CD4-positive, alpha-beta T cell (primary cell): ENCODE results near the gene KRT15. TPM values are rescaled to one million over a fixed set of nuclear protein-coding genes. Genes with fewer than 3 reads are reported as not detected.

ENCODE experiments used
- ATAC-seq: fragments of 200-7000 bp; cut with Tn5 transposase; one replicate; pipeline ENCODE4 v1.10.0; 2022; ENCODE audit warnings: mild to moderate bottlenecking; ENCODE audit not compliant: poor library complexity
- CTCF ChIA-PET: fragments of 350-600 bp; sonication (Branson Sonifier 250); formaldehyde crosslinking; loops from one replicate; lab custom pipeline; 2021; ENCODE audit warnings: antibody characterized with exemption, inconsistent platforms; lab: Charles Lee
- POLR2A ChIA-PET: fragments of 350-600 bp; sonication (Branson Sonifier 250); formaldehyde crosslinking; loops from one replicate; lab custom pipeline; 2021; ENCODE audit warnings: antibody characterized with exemption, inconsistent platforms; lab: Charles Lee
- DNase-seq, 14 experiments: peaks; one replicate each; pipeline ENCODE4 v3.0.0-alpha.2; 2013 to 2020; ENCODE audit warnings: mixed read lengths in 2 of 14
- H3K27ac ChIP-seq, 2 donors: one replicate each; pipeline versions ENCODE4 v1.5.1 to v1.7.0; 2013; ENCODE audit warnings: low read length in 2 of 2, low read depth in 1 of 2, mild to moderate bottlenecking in 1 of 2
- H3K27me3 ChIP-seq, 2 experiments: 1 replicate in 1 of 2; 2 replicates in 1 of 2; pipeline versions ENCODE4 v1.6.1 to v1.7.0; 2013; ENCODE audit warnings: low read length in 2 of 2, control low read depth in 1 of 2, mild to moderate bottlenecking in 1 of 2, moderate library complexity in 1 of 2; ENCODE audit not compliant: insufficient read depth in 2 of 2, control insufficient read depth in 1 of 2
- H3K36me3 ChIP-seq: one replicate; pipeline ENCODE4 v1.6.1; 2013; ENCODE audit warnings: low read length, control low read depth; ENCODE audit not compliant: insufficient read depth
- H3K4me1 ChIP-seq: one replicate; pipeline ENCODE4 v1.6.1; 2013; ENCODE audit warnings: low read length, control low read depth; ENCODE audit not compliant: insufficient read depth
- H3K4me3 ChIP-seq: one replicate; pipeline ENCODE4 v1.5.1; 2013; ENCODE audit warnings: mild to moderate bottlenecking, low read length, moderate library complexity
- H3K9me3 ChIP-seq, 2 experiments: 1 replicate in 1 of 2; 2 replicates in 1 of 2; pipeline versions ENCODE4 v1.6.1 to v1.7.0; 2013; ENCODE audit warnings: low read length in 2 of 2, mild to moderate bottlenecking in 2 of 2, control low read depth in 1 of 2, moderate library complexity in 1 of 2; ENCODE audit not compliant: control insufficient read depth in 1 of 2, insufficient read depth in 1 of 2
- H3K27ac Mint-ChIP-seq: one replicate; pipeline ENCODE4 v1.8.0; 2020; ENCODE audit warnings: mixed read lengths
- H3K27me3 Mint-ChIP-seq: one replicate; pipeline ENCODE4 v1.8.0; 2021; ENCODE audit warnings: mixed read lengths
- H3K36me3 Mint-ChIP-seq: one replicate; pipeline ENCODE4 v1.8.0; 2021; ENCODE audit warnings: low read depth, mixed read lengths
- H3K4me1 Mint-ChIP-seq: one replicate; pipeline ENCODE4 v1.8.0; 2021; ENCODE audit warnings: low read depth, mixed read lengths
- H3K4me3 Mint-ChIP-seq: one replicate; pipeline ENCODE4 v1.8.0; 2020; ENCODE audit warnings: mild to moderate bottlenecking, mixed read lengths
- H3K9me3 Mint-ChIP-seq: one replicate; pipeline ENCODE4 v1.8.0; 2020; ENCODE audit warnings: mixed read lengths
- CTCF ChIP-seq: fragments of 200-600 bp; IDR thresholded peaks from one replicate; pipeline ENCODE4 v1.8.0; 2022; ENCODE audit warnings: antibody characterized with exemption, mild to moderate bottlenecking
- intact Hi-C, 2 experiments: fragments of 100-400 bp; cut with DNase I in 1 of 2; cut with micrococcal nuclease in 1 of 2; formaldehyde crosslinking; loops; one replicate each; pipeline versions ENCODE4 v1.15.1 to v1.9.0; 2023 to 2025; cut with DNase I, micrococcal nuclease
- total RNA-seq, 174 experiments: library from RNA in 2 of 174; stranded (reverse) in 2 of 174; gene quantifications; one replicate each; pipeline ENCODE4 v1.2.3 and lab custom pipeline; 2021 to 2026

KRT15 gene
- total RNA-seq, 2 experiments from 2014 or later: not detected

- peaks cover 10 to 19% of the 10 kb centered on the region in 2 experiments for H3K27me3 ChIP-seq
- no peaks in the 10 kb centered on the region for H3K4me1 Mint-ChIP-seq
- ChIA-PET CTCF (interaction anchor here (1.8 kb wide), 1 partner anchor 14 kb away, joined by 6 read pairs; no protein-coding TSS in a partner anchor), POLR2A (no interaction called here)
- no peak overlapping the region for H3K4me3 ChIP-seq
- H3K36me3 ChIP-seq: no peaks in the 10 kb centered on the region
- H3K36me3 Mint-ChIP-seq: no peaks in the 10 kb centered on the region
- DNase-seq (no peak), ATAC-seq (no peak)
- H3K27ac Mint-ChIP-seq: no peak overlapping the region
- H3K9me3 ChIP-seq: no peaks in the 10 kb centered on the region
- H3K27ac ChIP-seq: no peak overlapping the region
- no peaks in the 10 kb centered on the region for H3K9me3 Mint-ChIP-seq
- no peak overlapping the region for H3K4me3 Mint-ChIP-seq
- peaks cover 50% of the 10 kb centered on the region for H3K27me3 Mint-ChIP-seq
- intact Hi-C loops: no loop called here
- TF ChIP-seq CTCF: no peak
- no peaks in the 10 kb centered on the region for H3K4me1 ChIP-seq
Measured at GRCh38 chr17:41534899-41535546, 16.3 kb upstream of the KRT15 start.

DNA sequence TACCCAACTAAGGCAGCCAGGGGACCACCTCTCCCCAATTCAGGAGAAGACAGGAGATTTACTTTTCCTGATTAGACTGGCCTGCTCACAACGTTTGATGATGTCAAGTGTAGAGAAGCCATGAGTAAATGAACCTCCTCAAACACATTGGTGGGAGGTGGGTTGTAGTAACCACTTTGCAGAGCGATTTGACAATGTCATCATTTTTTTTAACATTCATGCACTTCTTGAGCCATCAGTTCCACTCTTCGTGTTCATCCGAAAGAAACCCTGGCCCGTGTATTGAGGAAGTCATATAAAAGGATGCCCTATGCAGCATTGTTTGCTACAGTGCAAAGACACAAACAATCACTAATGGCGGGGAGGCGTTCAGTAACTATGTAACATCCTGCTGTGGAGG lies 14.9 kb upstream of the KRT15 start:
- CTCF ChIA-PET: no interaction called here
- no peak overlapping the region for H3K27ac ChIP-seq
- ATAC-seq (no peak), DNase-seq (no peak)
- H3K36me3 ChIP-seq: no peaks in the 10 kb centered on the region
- intact Hi-C loops: no loop called here
- Mint-ChIP-seq H3K4me3 (no peak overlapping the region), H3K36me3 (no peaks in the 10 kb centered on the region), H3K9me3 (no peaks in the 10 kb centered on the region), H3K27ac (no peak overlapping the region), H3K27me3 (peaks cover 64% of the 10 kb centered on the region), H3K4me1 (peaks cover 7% of the 10 kb centered on the region)
- peaks cover 23 to 26% of the 10 kb centered on the region in 2 experiments for H3K27me3 ChIP-seq
- no peak overlapping the region for H3K4me3 ChIP-seq
- POLR2A ChIA-PET: no interaction called here
- no peak for TF ChIP-seq CTCF
- H3K9me3 ChIP-seq: no peaks in the 10 kb centered on the region
- peaks cover 2% of the 10 kb centered on the region for H3K4me1 ChIP-seq

DNA sequence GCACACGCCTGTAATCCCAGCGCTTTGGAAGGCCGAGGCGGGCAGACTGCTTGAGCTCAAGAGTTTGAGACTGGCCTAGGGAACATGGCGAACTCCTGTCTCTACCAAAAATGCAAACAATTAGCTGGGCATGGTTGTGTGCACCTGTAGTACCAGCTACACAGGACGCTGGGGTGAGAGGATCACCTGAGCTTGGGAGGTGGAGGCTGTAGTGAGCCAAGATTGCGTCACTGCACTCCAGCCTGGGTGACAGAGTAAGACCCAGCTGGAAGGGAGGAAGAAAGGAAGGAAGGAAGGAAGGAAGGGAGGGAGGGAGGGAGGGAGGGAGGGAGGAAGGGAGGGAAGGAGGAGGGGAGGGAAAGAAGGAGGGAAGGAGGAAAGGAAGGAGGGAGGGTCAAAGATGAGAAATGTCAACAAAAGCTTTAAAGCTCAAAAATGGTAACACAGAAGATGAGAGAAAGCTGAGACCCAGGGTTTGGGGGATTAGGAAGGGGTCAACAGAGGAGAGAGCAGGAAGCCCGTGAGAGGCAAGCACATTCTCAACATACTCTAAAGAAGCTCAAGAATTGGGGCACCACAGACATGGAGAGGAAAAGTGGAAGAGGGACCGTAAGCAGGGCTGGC lies 14.4 kb upstream of the KRT15 start:
- no peak for DNase-seq
- Histone ChIP-seq H3K4me1 (peaks cover 7% of the 10 kb centered on the region), H3K36me3 (no peaks in the 10 kb centered on the region), H3K27ac (no peak overlapping the region), H3K27me3 (peaks cover 29 to 31% of the 10 kb centered on the region in 2 experiments), H3K9me3 (peaks cover 0 to 3% of the 10 kb centered on the region in 2 experiments), H3K4me3 (no peak overlapping the region)
- peaks cover 69% of the 10 kb centered on the region for H3K27me3 Mint-ChIP-seq
- ChIA-PET POLR2A (no interaction called here), CTCF (no interaction called here)
- no peaks in the 10 kb centered on the region for H3K36me3 Mint-ChIP-seq
- H3K4me1 Mint-ChIP-seq: peaks cover 11% of the 10 kb centered on the region
- intact Hi-C loops: no loop called here
- H3K4me3 Mint-ChIP-seq: no peak overlapping the region
- no peak for TF ChIP-seq CTCF
- no peak for ATAC-seq
- H3K9me3 Mint-ChIP-seq: no peaks in the 10 kb centered on the region
- no peak overlapping the region for H3K27ac Mint-ChIP-seq
